HG03159 (cell line): ENCODE results near the gene ITSN2.

Experiments used
- ATAC-seq: cut with Tn5 transposase; IDR thresholded peaks from one replicate; pipeline ENCODE4 v1.9.1; 2021; ENCODE audit warnings: mild to moderate bottlenecking, moderate library complexity; ENCODE audit not compliant: unreplicated experiment

ITSN2 gene

GRCh38 chr2:24189551-24189950 lies 170.8 kb downstream of the ITSN2 start:
- no peak for ATAC-seq

- ATAC-seq, result no peak
Observed at GRCh38 chr2:24183366-24184069, 176.8 kb downstream of the ITSN2 start.

- no peak for ATAC-seq
Observed at GRCh38 chr2:24182507-24182906, 177.8 kb downstream of the ITSN2 start.

- ATAC-seq, result no peak
Observed at GRCh38 chr2:24181849-24182248, 178.5 kb downstream of the ITSN2 start.

- ATAC-seq, result no peak
Observed at GRCh38 chr2:24179683-24180082, 180.7 kb downstream of the ITSN2 start.

DNA sequence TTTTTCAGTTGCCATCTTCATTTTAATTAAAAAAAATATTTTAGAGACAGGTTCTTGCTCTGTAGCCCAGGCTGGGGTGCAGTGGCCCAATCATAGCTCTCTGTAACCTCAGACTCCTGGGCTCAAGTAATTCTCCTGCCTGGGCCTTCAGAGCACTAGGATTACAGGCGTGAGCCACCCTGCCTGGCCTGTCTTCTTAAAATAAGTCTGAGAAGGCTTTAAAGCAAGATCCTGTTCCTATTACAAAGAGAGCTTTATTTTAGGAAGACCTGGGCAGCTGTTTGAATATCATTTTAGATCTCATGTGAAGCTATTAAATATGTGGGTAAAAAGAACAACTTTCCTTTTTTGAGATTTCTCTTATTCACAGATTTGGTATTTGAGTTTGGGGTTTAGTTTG lies 184.0 kb downstream of the ITSN2 start:
- no peak for ATAC-seq

GRCh38 chr2:24175631-24176187 lies 184.6 kb downstream of the ITSN2 start:
- no peak for ATAC-seq

GRCh38 chr2:24174851-24175277 lies 185.5 kb downstream of the ITSN2 start, which contains the start of gene FAM228A:
FAM228A (plus strand) TSS chr2:24175053; CDS start chr2:24175481, 428 bp downstream.
- ATAC-seq, result no peak

GRCh38 chr2:24169023-24169422 lies 191.3 kb downstream of the ITSN2 start:
- no peak for ATAC-seq

DNA sequence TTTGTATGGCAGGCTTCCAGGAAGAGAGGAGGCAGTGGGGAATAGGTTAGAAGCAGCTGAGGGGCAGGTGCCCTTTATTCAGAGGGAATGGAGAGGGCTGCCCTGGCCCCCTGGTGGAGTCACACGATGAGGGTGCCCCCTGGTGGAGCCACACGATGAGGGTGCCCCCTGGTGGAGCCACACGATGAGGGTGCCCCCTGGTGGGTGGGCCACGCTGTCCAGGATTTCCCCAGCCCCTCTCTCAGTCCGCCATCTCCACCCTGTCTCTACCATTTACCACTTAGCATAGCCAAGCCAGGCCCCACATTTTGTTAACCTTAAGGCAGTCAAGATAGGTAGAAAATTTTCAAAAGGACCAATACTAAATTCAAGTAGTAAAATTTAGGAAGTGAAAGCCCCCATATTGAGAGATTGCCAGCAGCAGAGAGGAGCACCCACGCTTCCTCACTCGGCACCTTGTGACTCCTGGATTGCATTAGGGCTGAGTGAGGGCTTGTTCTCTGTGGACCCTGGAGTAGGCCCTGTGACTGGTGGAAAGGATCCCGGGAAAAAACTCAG lies 195.8 kb downstream of the ITSN2 start:
- ATAC-seq, result peak; percentile 73

DNA sequence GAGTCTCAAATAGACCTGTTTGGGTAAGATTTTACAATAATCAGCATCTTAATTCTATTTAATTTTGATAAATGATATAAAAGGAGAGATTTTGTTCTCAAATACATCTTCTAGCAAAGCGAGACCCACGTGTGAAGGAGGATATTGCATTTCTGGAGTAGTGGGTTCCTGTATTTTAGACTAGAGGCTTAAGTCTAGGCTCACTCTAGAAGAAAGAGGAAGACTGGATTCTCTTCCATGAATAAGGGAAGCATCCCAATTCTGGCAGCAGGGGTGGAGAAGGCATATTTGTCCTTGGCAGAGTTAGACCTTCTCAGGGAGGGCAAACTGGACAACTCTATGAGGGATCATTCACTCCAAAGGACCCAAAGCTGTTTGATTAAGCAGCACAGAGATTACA lies 196.7 kb downstream of the ITSN2 start:
- ATAC-seq, result no peak

DNA sequence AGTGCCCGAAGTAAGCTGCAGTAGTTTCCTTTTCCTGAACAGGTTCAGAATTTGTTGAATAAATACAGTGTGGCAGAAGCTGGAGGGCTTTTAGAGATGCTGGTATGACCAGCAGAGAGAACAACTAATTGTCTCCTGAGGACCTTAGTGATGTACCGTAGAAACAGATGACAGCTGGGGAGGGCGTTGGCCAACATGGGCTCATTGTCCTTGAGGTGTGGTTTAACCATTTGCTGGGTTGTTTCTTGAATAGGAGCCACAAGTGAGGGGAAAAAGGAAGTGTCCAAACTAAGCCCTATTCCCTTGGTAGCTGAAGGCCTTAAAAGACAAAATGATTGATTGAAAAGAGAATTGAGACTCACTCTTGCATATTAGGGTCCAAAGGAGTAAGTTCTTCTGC lies 197.2 kb downstream of the ITSN2 start:
- ATAC-seq, result no peak

GRCh38 chr2:24162494-24162893 lies 197.8 kb downstream of the ITSN2 start:
- no peak for ATAC-seq

- no peak for ATAC-seq
Observed at GRCh38 chr2:24160761-24161160, 199.6 kb downstream of the ITSN2 start.

DNA sequence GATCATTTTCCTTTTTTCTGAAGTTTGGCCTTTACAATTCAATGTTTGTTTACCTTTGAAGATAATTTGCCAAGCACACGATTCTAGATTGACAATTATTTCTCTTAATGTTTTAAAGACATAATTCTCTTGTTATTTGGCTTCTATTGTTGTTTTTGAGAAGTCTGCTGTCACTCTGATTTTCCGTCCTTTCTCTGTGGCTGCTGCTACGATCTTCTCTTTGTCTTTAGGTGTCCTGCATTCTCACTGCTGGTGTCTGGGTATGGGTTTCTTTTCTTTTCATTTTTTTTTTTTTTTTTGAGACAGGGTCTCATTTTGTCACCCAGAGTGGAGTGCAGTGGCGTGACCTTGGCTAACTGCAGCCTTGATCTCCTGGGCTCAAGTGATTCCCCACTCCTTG lies 200.6 kb downstream of the ITSN2 start:
- no peak for ATAC-seq

DNA sequence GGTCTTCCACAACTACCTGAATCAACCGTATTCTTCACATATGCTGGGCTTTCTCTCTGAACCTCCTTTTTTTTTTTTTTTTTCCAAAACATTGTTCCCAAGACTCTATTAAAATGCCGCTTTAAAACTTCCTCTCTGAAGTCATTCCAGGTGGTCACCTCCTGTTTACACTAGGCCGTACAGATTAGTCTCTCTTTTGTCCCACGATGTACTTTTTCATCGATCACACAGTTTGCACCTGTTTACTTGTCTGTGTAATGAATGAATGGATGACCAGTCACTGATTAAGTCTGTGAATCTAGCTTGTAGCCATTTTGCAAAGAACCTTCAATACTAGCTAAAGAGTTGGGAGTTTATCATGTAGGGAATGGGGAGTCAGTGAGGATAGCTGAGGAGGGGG lies 202.2 kb downstream of the ITSN2 start:
- ATAC-seq, result no peak

GRCh38 chr2:24153478-24153877 lies 206.9 kb downstream of the ITSN2 start:
- no peak for ATAC-seq
